GM12872 (cell line): Measurements from ENCODE around the gene E2F3.

Experiments used
- CTCF ChIP-seq: IDR thresholded peaks from 3 replicates; pipeline ENCODE4 v1.5.1; 2011; ENCODE audit warnings: low read depth, mild to moderate bottlenecking, low read length, moderate library complexity; ENCODE audit not compliant: insufficient read depth

E2F3 gene

GRCh38 chr6:20379231-20379630 lies 22.4 kb upstream of the E2F3 start:
- TF ChIP-seq CTCF, result no peak

DNA sequence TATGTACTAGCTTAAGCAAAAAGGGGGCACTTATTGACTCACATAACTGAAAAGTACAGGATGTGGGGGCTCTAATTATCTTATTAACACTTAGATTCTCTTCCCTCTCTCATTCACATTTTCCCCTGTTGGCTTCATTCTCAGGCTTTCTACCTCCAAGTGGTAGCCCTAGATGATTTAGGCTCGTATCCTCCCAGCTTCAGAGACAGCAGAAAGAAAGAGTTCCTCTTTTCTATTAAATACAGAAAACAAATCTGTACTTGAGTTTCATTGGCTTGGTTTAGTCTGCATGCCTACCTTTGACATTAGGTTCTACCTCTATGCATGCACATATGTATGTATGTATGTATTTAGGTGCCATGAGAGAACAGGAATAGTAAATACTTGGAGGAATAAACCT lies 15.5 kb upstream of the E2F3 start:
- no peak for TF ChIP-seq CTCF

DNA sequence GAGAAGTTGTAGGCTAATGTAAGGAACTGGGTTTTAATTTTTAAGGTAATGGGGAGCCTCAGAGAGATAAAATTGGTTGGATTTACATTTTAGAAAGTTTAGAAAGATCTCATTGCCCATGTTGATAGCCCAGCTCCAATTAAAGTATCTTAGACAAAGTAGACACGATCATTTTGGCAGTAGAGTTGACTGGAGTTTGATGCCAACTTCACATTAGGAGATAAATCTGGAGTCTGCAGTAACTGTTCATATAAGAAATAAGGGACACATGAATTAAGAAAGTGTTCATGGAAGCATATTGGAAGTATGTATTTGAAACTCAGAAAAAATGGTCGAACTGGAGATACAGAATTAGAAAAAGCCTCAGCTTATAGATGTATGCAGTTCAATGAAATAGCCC lies 12.6 kb upstream of the E2F3 start:
- TF ChIP-seq CTCF, result no peak

DNA sequence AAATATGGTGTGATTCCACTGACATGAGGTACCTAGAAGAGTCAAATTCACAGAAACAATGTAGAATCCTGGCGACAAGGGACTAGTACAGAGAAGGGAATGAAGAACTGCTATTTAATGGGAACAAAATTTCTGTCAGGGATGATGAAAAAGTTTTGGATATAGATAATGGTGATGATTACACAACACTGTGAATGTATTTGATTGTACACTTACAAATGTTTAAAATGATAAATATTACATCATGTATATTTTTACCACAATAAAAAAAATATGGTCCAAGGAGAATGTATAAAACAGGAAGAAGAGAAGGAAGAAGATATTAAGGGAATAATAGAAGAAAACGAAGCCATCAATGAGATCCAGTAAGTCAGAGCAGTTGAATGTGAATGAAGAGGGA lies 8.4 kb upstream of the E2F3 start:
- no peak for TF ChIP-seq CTCF

DNA sequence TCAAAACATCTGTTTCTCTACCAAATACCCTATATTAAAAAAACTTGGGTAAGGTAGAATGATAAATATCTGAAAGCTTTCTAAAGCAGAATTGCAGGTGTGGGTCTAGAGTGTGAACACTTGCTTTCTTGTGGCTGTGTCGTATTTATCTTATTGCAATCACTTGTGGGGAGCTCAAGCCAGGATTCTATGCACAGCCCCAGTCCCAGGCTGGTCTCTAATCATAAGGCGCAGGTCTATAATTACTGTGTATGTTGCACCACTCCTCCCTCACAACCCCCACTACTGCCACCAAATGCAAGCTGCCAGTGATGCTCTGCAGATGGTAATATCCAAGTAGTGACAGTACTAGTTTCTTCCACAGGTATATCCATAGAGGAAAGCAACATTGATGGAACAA lies 2.2 kb upstream of the E2F3 start:
- TF ChIP-seq CTCF, result no peak

- TF ChIP-seq CTCF, result 0 out of 3 replicates have a peak, but pooled peaks have one; percentile 12
Measured at GRCh38 chr6:20400456-20401204, 1.0 kb upstream of the E2F3 start.

GRCh38 chr6:20402092-20402341 lies 338 bp downstream of the E2F3 start:
- TF ChIP-seq CTCF, result no peak
